ENCODE results near the gene IREB2.

Gene IREB2

DNA sequence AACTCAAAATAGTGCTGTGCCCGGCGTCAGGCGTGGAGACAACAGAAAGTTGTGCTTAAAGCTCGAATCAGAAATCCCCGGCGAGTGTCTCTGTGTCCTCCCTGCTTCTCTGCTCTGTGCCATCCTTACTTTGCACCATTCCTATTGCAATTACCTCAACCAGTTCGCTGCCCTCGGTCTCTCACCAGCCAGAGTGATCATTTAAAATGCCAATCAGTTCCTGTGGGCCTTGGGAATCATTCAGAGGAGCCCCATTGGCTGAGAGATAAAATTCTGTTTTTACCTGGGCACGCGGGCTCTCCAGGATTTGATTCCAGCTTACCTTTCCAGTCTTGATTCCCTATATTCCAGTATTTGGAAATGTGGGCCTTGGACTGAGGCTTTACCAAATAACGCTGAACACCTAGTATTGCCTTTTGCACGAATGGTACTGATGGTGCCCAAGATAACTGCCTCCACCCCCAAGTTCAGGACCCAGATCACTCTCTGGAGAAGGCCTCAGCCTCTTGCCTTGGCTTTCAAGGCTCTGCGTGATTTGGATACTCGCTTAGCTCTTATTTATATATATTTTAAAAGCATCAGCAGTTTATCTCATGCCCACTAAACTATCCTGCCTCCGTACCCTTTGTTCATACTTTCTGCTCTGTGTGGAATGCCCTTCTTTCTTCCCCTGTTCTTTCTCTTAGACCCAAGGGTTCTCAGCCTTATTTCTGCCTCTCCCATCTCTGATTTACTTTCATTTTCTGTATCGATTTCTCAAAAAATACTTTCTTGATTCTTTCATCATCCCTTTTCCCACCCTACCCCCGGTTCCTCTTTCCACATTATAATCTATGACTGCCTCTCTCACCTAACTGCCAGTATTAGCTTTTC is 103.1 kb downstream of the IREB2 start:
- Mint-ChIP-seq H3K27me3 (no peaks in the 10 kb centered on the region), H3K9me3 (no peaks in the 10 kb centered on the region), H3K27ac (peak overlapping the region; percentile 99), H3K4me1 (ENCODE audit: low read depth) (peaks cover 37% of the 10 kb centered on the region), H3K4me3 (peak overlapping the region; percentile 95), H3K36me3 (ENCODE audit: low read depth) (peaks cover 60% of the 10 kb centered on the region)
- intact Hi-C loops (cut with micrococcal nuclease), result no loop called here

DNA sequence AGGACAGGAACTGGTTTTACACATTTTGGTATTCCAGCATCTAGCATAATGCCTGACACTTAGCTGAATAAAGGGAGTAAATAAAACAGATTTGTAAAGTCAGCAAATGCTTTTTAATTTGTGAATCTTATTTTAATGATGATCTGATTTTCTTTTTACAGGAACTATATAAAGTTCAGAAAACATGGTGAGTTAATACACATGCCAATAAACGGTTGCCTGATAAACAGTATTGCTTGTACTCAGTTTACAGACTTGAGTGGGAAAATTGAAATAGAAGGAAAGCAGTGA is 103.7 kb downstream of the IREB2 start:
- H3K4me3 Mint-ChIP-seq, result peak overlapping the region; percentile 95
- H3K27ac Mint-ChIP-seq, result peak overlapping the region; percentile 99
- peaks cover 31% of the 10 kb centered on the region for H3K4me1 Mint-ChIP-seq (ENCODE audit: low read depth)
- H3K9me3 Mint-ChIP-seq, result no peaks in the 10 kb centered on the region
- peaks cover 66% of the 10 kb centered on the region for H3K36me3 Mint-ChIP-seq (ENCODE audit: low read depth)
- H3K27me3 Mint-ChIP-seq, result no peaks in the 10 kb centered on the region
- intact Hi-C loops (cut with micrococcal nuclease), result no loop called here

DNA sequence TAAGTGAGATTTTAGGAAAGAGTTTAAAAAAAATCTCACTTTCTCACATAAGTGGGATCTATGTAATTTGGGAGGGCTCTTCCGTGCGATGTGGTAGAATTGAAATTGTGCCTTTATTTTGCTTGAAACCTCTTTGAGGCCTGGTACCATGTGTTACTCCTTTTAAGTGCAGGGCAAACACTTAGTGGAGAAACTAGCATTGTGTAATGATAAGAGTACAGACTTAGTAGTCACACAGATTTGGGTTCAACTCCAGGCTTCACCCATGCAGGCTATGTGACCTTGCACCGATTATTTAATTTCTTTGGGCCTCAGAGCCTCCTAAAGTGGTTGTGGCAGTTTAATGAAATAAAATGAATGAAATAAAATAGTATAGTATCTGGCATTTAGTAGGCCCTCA is 104.6 kb downstream of the IREB2 start:
- H3K27ac Mint-ChIP-seq, result no peak overlapping the region
- no peaks in the 10 kb centered on the region for H3K27me3 Mint-ChIP-seq
- no peaks in the 10 kb centered on the region for H3K9me3 Mint-ChIP-seq
- H3K4me3 Mint-ChIP-seq, result no peak overlapping the region
- H3K36me3 Mint-ChIP-seq (ENCODE audit: low read depth), result peaks cover 76% of the 10 kb centered on the region
- peaks cover 28% of the 10 kb centered on the region for H3K4me1 Mint-ChIP-seq (ENCODE audit: low read depth)
- intact Hi-C loops (cut with micrococcal nuclease), result no loop called here

DNA sequence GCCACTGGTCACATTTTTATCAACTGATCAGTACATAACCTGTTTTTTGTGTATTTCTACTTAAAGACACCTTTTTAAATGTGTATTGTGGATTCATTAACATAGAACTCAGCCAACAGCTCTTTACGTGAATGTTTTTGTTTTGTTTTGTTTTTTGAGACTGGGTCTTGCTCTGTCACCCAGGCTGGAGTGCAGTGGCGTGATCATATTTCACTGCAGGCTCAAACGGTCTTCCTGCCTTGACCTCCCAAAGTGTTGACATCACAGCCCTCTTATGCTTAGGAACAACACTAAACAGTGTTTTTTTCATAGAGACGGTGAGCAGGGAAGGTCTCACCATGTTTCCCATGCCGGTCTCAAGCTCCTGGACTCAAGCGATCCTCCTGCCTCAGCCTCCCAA is 112.2 kb downstream of the IREB2 start:
- peaks cover 60% of the 10 kb centered on the region for H3K36me3 Mint-ChIP-seq (ENCODE audit: low read depth)
- no peak overlapping the region for H3K27ac Mint-ChIP-seq
- intact Hi-C loops (cut with micrococcal nuclease), result no loop called here
- no peaks in the 10 kb centered on the region for H3K9me3 Mint-ChIP-seq
- H3K27me3 Mint-ChIP-seq, result peaks cover 1% of the 10 kb centered on the region
- H3K4me1 Mint-ChIP-seq (ENCODE audit: low read depth), result peaks cover 7% of the 10 kb centered on the region
- no peak overlapping the region for H3K4me3 Mint-ChIP-seq

DNA sequence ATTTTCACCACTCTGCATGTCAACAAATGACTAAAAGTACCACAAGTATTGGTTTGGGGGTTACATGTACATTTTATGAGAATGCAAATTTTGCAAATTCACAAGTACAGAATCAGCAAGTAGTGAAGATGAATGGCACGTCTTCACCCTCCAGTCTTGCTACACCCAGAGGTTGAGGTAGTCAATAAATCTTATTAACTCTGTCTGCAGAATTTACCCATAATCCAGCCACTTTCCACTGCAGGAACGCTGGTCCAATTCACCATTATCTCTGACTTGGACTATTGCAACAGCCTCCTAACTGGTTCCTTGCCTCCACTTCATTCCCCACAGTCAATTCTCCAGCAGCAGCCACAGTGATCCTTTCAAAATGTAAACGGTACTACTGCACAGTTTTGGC is 112.8 kb downstream of the IREB2 start:
- intact Hi-C loops (cut with micrococcal nuclease), result no loop called here
- peaks cover 54% of the 10 kb centered on the region for H3K36me3 Mint-ChIP-seq (ENCODE audit: low read depth)
- peaks cover 1% of the 10 kb centered on the region for H3K27me3 Mint-ChIP-seq

More for the DNA sequence above, 112.8 kb downstream of the IREB2 start:
- no peak overlapping the region for H3K4me3 Mint-ChIP-seq
- no peak overlapping the region for H3K27ac Mint-ChIP-seq
- H3K4me1 Mint-ChIP-seq (ENCODE audit: low read depth), result peaks cover 7% of the 10 kb centered on the region
- H3K9me3 Mint-ChIP-seq, result no peaks in the 10 kb centered on the region

Data from dendritic cell treated with granulocyte-macrophage colony-stimulating factor and Interleukin-4, amounts not matched to agents 40 ng/mL and 50 ng/mL, for 4 days (primary cell).